22Rv1 (cell line): ENCODE data around the gene SAFB2.

ENCODE experiments used
- ZFX ChIP-seq: fragments of 450-650 bp; IDR thresholded peaks from 2 replicates; pipeline ENCODE4 v1.6.1; 2017; ENCODE audit warnings: antibody characterized with exemption, borderline replicate concordance
- TF ChIP-seq, protein P1 (sequence below): fragments of 450-650 bp; IDR thresholded peaks from 2 replicates; pipeline ENCODE4 v1.5.1; 2017; ENCODE audit warnings: mild to moderate bottlenecking

- TF ChIP-seq, protein P1, sequence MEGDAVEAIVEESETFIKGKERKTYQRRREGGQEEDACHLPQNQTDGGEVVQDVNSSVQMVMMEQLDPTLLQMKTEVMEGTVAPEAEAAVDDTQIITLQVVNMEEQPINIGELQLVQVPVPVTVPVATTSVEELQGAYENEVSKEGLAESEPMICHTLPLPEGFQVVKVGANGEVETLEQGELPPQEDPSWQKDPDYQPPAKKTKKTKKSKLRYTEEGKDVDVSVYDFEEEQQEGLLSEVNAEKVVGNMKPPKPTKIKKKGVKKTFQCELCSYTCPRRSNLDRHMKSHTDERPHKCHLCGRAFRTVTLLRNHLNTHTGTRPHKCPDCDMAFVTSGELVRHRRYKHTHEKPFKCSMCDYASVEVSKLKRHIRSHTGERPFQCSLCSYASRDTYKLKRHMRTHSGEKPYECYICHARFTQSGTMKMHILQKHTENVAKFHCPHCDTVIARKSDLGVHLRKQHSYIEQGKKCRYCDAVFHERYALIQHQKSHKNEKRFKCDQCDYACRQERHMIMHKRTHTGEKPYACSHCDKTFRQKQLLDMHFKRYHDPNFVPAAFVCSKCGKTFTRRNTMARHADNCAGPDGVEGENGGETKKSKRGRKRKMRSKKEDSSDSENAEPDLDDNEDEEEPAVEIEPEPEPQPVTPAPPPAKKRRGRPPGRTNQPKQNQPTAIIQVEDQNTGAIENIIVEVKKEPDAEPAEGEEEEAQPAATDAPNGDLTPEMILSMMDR = no peak
- TF ChIP-seq ZFX = no peak
Measured at GRCh38 chr19:5632657-5633056, 10.1 kb upstream of the SAFB2 start.
